Colonic mucosa (tissue), 4 donors: ENCODE measurements around the gene RAB11FIP3. TPM values are rescaled to one million over a fixed set of nuclear protein-coding genes. Genes with fewer than 3 reads are reported as not detected.

ENCODE experiments used
- DNase-seq: peaks from one replicate; pipeline ENCODE4 v3.0.0-alpha.2; 2020
- H3K27ac ChIP-seq: fragments of 200-600 bp; one replicate; pipeline ENCODE4 v1.8.0; 2021
- H3K27me3 ChIP-seq: fragments of 200-600 bp; one replicate; pipeline ENCODE4 v1.8.0; 2021
- H3K36me3 ChIP-seq: fragments of 200-600 bp; one replicate; pipeline ENCODE4 v1.8.0; 2021
- H3K4me1 ChIP-seq: fragments of 200-600 bp; one replicate; pipeline ENCODE4 v1.8.0; 2021; ENCODE audit warnings: mild to moderate bottlenecking
- H3K4me3 ChIP-seq: fragments of 200-600 bp; one replicate; pipeline ENCODE4 v1.8.0; 2021
- H3K9ac ChIP-seq, 2 donors: one replicate each; pipeline ENCODE4 v1.7.0; 2013; ENCODE audit warnings: control low read depth in 2 of 2, low read depth in 2 of 2, low read length in 2 of 2
- H3K9me3 ChIP-seq: fragments of 200-600 bp; one replicate; pipeline ENCODE4 v1.8.0; 2021
- intact Hi-C: fragments of 100-400 bp; cut with DNase I; formaldehyde crosslinking; loops from one replicate; pipeline ENCODE4 v1.14.1; 2022
- total RNA-seq, 2 donors: library from RNA; stranded (reverse); fragmentation: NEBNext Ultra II Directional in 1 of 2; extraction: Animal tissue kit (Norgen Biotek cat#: 25700) in 1 of 2; gene quantifications; one replicate each; pipeline ENCODE4 v1.2.1, GENCODE V29; 2021
- TF ChIP-seq, protein P1 (sequence below): fragments of 200-600 bp; IDR thresholded peaks from one replicate; pipeline ENCODE4 v1.8.0; 2022; ENCODE audit warnings: antibody characterized with exemption, mild to moderate bottlenecking
- donor health status: healthy.
- donor health status: DM: no; HTN: no; CAD: no.
- donor health status: DM: no; HTN: no; CAD: no.

Gene RAB11FIP3
- total RNA-seq, 2 donors from 2014 or later = 20.9 to 22.3 TPM

- TF ChIP-seq, protein P1, sequence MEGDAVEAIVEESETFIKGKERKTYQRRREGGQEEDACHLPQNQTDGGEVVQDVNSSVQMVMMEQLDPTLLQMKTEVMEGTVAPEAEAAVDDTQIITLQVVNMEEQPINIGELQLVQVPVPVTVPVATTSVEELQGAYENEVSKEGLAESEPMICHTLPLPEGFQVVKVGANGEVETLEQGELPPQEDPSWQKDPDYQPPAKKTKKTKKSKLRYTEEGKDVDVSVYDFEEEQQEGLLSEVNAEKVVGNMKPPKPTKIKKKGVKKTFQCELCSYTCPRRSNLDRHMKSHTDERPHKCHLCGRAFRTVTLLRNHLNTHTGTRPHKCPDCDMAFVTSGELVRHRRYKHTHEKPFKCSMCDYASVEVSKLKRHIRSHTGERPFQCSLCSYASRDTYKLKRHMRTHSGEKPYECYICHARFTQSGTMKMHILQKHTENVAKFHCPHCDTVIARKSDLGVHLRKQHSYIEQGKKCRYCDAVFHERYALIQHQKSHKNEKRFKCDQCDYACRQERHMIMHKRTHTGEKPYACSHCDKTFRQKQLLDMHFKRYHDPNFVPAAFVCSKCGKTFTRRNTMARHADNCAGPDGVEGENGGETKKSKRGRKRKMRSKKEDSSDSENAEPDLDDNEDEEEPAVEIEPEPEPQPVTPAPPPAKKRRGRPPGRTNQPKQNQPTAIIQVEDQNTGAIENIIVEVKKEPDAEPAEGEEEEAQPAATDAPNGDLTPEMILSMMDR = no peak
- peaks cover 31% of the 10 kb centered on the region for H3K4me1 ChIP-seq
- no peaks in the 10 kb centered on the region for H3K9me3 ChIP-seq
- intact Hi-C loops = no loop called here
- no peaks in the 10 kb centered on the region for H3K27me3 ChIP-seq
- H3K36me3 ChIP-seq = no peaks in the 10 kb centered on the region
- peak overlapping the region; percentile 92 to 97 for H3K9ac ChIP-seq
- H3K27ac ChIP-seq = peak overlapping the region; percentile 74
- H3K4me3 ChIP-seq = peak overlapping the region; percentile 84
- peak; percentile 85 for DNase-seq
These were observed 102.9 kb downstream of the RAB11FIP3 start for GRCh38 chr16:528111-529011.

DNA sequence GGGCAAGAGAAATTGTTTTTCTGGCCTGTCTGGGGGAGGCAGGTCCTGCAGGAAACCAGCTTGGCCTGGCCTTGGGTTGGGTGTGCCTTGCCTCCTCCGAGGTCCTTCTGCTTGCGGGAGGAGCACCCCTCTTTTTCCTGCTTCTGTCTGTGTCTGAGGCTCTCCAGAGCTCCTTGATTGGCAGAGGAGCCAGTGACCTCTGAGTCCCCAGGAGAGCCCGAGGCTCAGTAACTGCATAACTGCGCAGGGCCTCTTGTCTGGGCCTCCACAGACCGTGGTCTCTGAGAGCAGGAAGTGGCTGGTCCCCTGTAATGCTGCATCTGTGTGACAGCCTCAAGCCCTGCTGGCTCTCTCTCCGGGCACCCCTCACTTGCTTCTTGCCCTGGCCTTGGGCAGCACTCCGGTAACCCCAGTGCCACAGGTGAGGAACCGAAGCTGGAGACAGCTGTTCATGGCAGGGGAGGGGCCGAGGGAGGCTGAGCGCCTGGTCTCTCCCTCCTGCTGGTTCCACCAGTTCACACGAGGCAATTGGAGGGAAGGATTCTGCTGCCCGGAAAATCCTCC lies 103.6 kb downstream of the RAB11FIP3 start:
- H3K4me3 ChIP-seq = peak overlapping the region; percentile 84
- no peaks in the 10 kb centered on the region for H3K27me3 ChIP-seq
- H3K4me1 ChIP-seq = peaks cover 33% of the 10 kb centered on the region
- intact Hi-C loops = no loop called here
- H3K27ac ChIP-seq = peak overlapping the region; percentile 74
- H3K9ac ChIP-seq = peak overlapping the region; percentile 92 to 97
- H3K9me3 ChIP-seq = no peaks in the 10 kb centered on the region
- no peak for DNase-seq
- H3K36me3 ChIP-seq = no peaks in the 10 kb centered on the region
- TF ChIP-seq, protein P1 = no peak

- no peak overlapping the region for H3K4me3 ChIP-seq
- peaks cover 33% of the 10 kb centered on the region for H3K4me1 ChIP-seq
- no peak for DNase-seq
- no peaks in the 10 kb centered on the region for H3K36me3 ChIP-seq
- peak overlapping the region; percentile 74 for H3K27ac ChIP-seq
- no peaks in the 10 kb centered on the region for H3K27me3 ChIP-seq
- H3K9ac ChIP-seq = peak overlapping the region in 1 of 2 donors; percentile 97
- H3K9me3 ChIP-seq = no peaks in the 10 kb centered on the region
- intact Hi-C loops = no loop called here
- TF ChIP-seq, protein P1 = no peak
These were observed 104.8 kb downstream of the RAB11FIP3 start for GRCh38 chr16:530111-530817.

GRCh38 chr16:531494-532125 lies 106.2 kb downstream of the RAB11FIP3 start:
- TF ChIP-seq, protein P1 = no peak
- intact Hi-C loops = no loop called here
- Histone ChIP-seq H3K27ac (no peak overlapping the region), H3K36me3 (no peaks in the 10 kb centered on the region), H3K4me3 (no peak overlapping the region), H3K9ac (no peak overlapping the region), H3K27me3 (no peaks in the 10 kb centered on the region), H3K4me1 (peaks cover 20% of the 10 kb centered on the region), H3K9me3 (no peaks in the 10 kb centered on the region)
- no peak for DNase-seq
